CD4-positive, alpha-beta T cell treated with Interleukin-17A for 4 hours (primary cell): ENCODE results near the gene GRIA2.
A peak's percentile ranks its signal among the peaks of the same experiment; 100 is the strongest.
"Not testable (repeated sequence)": the region's sequence is repeated elsewhere in the genome, so short reads cannot be mapped to it uniquely, and the experiment has no call there.

Experiments used
- DNase-seq: peaks from one replicate; pipeline ENCODE4 v3.0.0-alpha.2; 2020; ENCODE audit warnings: mixed read lengths

GRIA2 gene

DNA sequence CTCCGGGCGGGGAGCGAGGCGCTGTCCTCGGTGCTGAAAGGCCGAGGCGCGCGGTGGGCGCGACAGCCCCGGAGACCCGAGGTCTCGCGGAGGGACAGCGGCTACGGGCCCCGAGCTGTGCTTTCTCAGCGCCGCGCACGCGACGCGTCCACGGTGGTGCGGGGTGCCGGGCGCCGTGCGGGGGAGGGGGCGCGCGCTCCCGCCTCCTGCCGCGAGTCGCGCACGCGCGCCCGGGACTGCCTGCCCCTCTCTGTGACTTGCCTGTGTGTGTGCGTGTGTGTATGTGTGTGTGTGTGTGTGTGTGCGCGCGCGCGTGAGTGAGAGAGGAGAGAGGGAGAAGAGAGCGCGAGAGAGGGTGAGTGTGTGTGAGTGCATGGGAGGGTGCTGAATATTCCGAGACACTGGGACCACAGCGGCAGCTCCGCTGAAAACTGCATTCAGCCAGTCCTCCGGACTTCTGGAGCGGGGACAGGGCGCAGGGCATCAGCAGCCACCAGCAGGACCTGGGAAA, at the start of gene GRIA2:
GRIA2 (plus strand) TSS at position 358 of the 511 bp plus-strand sequence. CDS start 315 bp downstream, outside the sequence.
- DNase-seq = no peak

DNA sequence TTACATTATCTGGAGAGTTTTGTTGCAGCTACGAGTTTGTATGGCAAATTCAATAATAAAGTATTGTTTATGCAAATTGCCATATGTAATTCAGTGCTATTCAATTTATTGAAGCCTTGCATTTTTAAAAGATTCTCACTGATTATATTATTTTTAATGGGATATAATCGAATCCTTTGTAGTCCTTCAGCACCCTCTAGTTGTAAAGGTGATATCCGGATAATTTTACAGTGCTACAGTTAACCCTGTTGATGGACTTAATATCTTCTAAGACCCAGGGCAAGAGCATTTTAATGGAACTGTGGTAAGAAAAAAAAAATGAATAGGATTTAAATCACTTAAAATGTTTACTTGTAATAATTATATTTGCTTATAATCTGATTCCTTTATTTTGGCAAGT, 48.5 kb upstream of the GRIA2 start:
- DNase-seq = no peak

DNA sequence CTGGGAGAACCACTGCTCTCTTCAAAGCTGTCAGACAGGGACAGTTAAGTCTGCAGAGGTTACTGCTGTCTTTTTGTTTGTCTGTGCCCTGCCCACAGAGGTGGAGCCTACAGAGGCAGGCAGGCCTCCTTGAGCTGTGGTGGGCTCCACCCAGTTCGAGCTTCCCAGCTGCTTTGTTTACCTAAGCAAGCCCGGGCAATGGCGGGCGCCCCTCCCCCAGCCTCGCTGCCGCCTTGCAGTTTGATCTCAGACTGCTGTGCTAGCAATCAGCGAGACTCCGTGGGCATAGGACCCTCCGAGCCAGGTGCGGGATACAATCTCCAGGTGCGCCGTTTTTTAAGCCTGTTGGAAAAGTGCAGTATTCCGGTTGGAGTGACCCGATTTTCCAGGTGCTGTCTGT, 40.3 kb upstream of the GRIA2 start:
- not testable (repeated sequence) for DNase-seq

DNA sequence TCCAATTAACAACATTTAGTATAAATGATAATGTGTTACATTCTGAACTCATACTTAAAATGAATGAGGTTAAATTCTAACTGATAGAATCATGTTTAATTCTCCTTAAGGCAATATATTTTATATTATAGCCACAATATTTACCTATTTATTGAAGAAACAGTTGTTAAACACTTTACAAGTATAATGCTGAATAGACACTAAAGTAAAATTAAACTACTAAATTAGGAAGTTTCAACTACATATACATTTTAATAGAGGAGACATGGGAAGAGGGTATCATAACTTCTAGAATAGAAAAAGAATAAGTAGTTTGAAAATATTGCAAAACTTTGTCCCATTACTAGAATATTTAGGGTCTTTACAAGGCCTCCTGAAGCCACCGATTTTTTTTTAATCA, 36.2 kb upstream of the GRIA2 start:
- no peak for DNase-seq

DNA sequence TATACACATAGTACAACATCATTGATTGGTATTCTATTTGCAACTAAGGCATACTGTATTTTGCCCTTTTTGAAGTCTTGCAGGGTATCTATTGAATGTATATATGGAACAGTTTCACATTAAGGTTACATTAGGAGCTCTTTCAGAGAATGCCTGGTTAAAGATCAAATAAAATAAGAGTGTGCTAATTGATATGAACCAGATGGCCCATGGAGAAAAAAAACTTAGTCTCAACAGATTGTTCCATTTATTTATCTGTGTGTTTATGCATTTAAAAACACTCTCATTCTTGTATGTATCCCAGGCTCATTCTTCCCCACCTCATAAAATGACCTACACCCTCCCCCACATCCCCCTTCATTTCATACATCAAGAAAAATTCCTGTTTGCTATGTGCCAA, 35.2 kb upstream of the GRIA2 start:
- no peak for DNase-seq

DNA sequence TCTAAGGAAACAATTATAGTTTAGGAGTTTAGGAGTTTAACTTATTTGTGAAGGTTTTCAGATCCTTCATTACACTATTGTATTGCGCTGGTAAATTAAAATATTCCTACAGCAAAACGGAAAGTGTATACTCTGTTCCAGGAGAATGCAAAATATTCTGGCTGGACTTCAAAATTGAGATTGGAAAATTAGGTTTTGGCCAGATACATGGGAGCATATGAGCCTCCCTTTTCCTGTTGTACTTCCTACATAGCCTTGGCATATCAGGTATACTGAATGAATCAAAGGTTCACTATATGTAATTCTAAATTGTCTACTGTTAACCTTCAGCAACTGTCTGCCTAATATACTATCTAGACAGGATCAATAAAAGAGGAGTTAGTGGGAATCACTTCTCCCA, 25.2 kb upstream of the GRIA2 start:
- DNase-seq = no peak

DNA sequence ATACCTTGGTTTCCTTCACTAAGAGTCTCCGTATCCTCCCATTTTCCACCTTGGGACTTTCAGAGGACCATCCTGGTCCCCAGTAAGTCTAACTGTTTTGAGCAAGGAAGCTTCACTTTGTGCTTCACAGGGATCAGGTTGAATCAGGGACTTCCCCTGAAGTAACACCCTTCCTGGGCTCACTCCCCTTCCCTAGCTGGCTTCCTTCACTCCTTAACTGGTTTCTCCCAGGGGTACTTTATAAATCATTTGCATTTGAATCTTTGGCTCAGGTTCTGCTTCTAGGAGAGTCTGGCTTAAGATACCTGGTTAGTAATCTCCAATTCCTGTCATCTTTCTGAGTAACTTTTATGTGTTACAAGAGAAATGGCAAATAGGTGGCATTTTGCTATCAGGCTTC, 24.5 kb upstream of the GRIA2 start:
- DNase-seq = no peak

DNA sequence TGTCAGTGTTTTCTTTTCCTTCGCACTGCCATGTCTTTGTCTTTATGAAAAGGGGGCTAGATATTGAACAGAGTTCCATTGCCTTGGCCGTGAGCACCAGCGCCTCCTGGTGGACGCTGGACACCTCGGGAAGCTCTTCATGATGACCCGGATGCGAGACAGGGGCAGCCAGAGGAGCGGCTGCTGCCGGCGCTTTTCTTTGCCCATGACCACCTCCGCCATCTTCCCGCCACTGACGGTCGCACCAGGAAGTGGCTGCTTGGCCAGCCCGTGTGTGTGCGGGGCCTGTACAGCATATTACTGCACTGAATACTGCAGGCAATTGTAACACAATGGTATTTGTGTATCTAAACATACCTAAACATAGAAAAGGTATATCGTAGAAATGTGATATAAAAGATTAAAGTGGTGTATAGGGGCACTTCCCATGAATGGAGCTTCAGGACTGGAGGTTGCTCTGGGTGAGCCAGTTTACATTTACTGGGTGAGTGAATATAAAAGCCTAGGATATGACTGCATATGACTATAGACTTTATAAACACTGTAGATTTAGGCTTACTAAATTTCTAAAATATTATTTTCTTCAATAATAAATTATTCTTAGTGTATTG, 15.8 kb upstream of the GRIA2 start:
- peak; percentile 11 for DNase-seq

DNA sequence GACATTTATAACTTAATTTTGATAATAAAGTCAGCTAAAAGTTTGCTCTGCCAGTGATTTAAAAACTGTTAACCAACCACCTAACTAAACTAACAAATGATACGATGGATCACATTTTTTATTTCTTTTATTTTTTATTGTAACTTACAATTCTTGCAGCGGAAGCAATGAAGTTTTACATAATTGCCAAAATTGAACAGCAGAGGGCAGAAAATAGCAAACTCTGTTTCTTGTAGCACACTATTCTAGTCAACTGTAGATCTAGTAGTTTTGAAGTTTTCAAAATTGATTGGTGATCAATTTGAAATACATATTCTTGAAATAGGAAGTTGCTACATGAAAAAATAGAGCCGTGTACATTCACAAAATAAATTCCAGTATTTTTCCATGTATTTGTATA, 2.8 kb upstream of the GRIA2 start:
- DNase-seq = no peak

DNA sequence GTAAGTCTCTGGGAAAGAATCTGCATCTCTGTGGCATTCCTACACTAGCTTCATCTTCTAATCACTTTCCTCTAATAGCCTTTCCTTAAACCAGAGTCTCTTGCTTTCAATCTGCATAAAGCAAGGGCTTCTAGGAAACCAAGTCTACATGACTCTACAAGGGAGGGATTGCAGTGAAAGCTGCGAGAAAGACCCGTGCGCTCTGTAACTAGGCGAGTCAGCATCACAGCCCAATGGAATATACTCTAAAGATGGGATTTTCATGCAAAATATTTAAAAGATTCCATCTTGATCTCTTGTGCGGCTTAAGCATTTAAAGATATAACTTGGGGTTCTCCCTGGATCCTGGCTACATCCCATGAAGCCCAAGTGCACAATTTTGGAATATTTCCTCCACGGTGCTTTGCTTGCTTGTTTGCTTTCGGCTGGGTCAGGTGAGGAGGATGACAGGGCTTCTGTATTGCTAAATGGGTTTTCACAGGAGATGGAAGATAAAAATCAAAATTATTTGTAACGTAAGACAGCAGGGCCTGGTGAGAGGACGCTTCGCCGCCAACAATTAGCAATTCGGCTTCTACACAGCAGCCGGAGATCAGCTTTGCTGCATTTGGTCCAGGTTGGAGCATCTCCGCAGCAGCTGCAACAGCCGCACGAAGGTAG, 687 bp upstream of the GRIA2 start:
- DNase-seq = no peak

DNA sequence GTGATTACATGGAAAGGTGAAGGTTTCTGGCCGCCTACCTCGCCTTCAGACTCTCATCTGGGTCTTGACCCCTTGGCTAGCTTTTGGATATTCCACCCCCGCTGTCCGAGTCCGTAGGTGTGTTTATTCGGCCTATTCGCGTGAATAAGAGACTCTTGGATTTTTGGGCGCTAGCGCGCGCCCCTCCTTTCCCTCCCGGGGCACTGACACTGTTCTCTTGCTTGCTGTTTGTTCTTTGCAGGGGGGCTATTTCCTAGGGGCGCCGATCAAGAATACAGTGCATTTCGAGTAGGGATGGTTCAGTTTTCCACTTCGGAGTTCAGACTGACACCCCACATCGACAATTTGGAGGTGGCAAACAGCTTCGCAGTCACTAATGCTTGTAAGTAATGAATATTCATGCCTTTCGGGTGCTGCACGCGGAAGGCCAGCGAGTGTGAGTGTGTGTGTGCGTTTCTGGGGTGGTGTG, 932 bp downstream of the GRIA2 start:
- no peak for DNase-seq

DNA sequence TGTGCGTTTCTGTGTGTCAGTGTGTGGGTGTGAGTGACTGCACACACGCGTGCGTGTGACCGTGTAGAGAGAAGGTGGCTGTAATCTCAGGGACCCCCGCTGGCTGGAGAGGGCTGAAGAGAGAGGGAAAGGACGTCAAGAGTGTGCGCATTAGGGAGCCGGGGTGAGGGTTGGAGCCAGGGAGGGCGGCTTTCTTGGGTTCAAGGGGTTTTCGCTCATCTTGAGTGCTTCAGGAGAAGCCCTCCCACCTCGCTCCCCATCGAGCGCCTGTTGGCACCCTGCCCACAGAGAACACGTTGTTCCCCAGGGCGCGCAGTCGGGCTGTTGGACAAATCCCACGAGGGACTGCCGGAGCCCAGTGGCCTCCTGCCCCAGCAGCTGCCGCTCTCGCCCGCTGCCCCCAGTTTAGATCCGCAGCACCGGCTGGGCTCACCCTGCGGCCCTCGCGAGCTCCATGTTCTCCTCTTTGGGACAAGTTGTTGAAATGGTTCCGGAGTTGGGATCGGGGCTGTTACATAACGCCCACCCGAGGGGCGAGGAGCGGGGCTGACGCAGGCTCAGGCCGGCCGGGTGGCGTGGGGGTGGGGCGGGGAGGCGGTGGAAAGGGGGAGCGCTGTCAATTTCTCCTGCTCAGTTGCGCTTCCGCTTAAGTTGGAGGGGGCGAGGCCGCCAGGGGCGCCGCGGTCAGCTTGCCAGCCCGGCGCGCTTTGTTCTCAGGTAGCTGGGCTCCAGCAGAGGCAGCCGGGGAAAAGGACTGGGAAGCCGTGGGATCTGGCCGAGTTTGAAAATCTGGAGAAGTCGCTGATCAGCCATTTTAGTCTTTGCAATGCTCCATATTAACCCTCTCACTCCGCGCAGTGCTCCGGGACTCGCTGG, 1.6 kb downstream of the GRIA2 start:
- DNase-seq = no peak

DNA sequence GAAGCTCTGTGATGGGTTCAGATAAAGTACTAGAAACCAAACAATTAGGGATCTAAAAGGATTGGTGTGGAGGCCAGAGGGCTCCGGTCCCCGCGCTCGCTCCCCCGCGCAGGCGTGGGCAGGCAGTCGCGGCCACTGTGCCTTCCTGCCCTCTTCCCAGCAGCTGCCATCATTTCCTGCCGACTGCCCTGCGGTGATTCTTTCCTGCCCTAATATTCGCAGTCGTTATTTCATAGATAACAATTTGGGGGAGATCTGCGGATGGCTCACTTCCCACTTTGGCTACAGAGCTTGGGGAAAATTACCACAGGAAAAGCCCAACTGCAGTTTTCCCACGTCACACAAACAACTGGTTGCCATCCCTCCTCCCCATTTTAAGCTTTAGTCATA, 2.2 kb downstream of the GRIA2 start:
- DNase-seq = no peak

DNA sequence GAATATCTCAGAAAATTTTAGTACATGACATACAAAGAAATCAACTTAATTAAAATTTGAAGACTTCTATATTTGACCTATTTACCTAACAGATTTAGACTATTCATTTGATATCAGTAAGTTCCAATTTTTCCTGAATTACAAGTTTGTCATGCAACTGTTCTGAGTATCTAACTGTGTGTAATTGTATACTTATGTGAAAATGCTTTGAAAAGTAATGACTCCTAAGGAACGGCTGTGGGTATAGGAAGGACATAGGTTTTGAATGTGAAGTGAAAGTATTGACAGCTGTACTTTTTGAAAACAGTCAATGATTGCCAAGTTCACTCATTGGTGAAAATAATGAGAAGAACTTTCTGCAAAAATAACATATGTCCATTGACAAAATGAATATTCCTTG, 2.9 kb downstream of the GRIA2 start:
- DNase-seq = no peak

DNA sequence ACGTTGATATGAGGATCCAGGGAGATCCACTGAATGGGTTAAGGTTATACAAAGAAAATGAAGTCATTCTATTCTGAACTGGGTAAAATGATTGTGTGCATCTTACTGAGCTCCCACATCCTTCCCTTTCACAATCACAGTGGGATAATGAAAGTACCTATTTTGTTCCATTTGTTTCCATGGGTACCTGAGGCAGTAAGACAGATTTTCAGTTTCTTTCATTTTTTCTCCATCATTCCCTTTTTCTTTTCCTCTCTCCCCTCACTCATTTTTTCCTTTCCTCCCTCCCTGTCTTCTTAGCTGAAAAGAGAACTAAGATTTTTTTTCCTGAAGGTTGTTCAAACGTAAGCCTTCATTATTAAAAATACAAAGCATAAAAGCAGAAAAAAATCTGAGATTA, 4.6 kb downstream of the GRIA2 start:
- no peak for DNase-seq

DNA sequence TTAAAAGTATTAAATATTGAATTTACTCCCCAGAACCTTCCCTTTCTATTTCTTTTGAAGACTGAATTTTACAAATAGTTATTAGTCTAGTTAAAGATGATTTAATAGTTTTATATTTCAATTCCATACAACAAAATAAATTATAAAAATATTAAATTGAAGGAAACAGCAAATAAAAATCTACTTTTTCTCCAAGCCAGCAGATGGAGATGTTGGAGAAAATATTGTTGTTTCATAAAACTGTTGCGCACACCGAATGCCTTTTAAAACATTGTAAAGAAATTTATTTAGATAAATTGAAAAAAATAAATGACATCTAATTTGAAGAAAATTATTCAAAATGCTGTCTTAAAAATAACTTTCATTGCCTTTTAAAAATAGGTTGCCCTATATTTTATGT, 5.5 kb downstream of the GRIA2 start:
- DNase-seq = no peak

DNA sequence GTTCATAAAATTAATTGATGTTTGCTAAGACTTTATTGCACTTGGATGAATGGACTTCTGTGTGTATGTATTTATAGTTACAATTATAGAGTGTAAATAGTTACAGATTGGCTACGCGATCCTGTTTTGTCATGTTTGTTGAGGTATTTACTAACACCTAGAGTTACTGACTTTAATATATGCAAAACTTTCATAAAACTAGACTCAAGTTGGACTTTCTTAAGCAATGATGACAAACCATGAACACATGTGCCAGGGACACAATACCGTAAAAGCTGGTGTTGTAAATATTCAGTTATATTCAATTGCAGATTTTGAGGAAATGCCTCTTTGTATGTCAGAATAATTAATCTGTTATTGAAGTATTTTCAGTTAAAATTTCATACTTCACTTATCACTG, 6.1 kb downstream of the GRIA2 start:
- DNase-seq = no peak

DNA sequence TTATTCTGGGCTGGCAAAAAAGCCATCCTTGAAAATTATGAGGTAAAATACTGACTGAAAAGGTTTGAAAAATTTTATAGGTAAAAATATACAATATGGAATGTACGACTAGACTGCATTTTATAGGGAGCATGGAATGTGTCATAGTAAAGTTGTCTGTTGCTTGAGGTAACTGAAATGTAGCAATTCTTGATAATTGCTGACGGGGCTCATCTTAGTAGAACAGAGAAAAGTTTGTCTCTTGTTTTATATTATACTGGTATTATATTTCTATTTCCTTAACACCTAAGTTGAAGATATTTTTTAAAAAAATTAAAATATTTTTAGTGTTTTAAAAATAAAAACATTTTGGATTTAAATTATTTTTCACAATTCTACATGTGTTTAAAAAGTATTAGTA, 11.0 kb downstream of the GRIA2 start:
- no peak for DNase-seq

DNA sequence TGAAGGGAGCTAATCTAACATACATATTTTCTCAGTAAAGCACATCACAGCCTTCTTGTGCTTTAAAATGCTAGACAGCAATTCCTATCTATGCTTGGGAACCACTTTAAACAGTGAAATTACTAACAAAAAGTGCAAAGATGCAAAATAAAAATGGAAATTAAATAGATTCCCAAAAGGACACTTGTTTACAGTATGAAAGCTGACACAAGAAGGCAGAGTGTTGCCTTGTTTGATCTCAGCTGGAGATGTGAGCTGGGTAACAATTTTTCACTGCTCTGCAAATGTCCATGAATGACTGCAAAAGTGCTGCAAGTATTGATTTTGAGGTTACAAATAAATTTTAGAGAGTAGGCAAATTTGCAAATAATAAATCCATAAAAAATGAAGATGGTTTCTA, 22.3 kb downstream of the GRIA2 start:
- DNase-seq = no peak

DNA sequence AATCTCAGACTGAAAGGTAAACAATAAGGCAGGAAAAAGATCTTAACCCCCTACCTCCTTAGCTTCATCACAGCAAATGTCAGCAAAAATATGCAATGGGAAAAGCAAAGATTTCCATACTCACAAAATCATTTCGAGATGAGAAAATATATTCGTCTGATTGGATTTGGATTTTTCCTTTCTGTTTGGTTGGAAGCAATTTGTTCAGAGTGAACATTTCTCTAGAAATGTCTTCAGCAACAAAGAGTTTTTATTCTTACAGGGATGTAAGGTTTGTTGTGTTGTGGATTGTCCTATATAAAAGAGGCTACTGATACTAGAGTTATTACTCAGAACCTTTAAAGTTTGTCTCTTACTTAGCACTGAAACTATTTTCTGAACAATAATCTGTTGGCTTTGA, 23.8 kb downstream of the GRIA2 start:
- DNase-seq = no peak

DNA sequence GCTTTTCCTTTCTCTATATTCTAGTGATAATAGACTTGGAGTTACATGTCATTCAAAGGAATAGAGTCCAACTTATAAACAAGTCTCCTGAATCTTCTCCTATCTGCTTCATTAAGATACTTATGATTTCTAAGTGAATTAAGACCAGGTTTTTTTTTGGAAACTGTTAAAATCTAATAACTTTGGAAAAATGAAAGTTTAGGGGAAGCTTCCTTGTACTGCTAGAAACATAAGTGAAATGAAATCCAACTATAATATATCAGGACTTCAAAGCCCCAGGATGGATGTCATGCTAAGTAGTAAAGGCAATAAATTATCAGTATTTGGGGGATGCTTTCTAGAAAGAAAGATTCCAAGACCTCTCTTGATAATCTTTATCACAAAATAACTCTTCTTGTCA, 24.8 kb downstream of the GRIA2 start:
- no peak for DNase-seq

DNA sequence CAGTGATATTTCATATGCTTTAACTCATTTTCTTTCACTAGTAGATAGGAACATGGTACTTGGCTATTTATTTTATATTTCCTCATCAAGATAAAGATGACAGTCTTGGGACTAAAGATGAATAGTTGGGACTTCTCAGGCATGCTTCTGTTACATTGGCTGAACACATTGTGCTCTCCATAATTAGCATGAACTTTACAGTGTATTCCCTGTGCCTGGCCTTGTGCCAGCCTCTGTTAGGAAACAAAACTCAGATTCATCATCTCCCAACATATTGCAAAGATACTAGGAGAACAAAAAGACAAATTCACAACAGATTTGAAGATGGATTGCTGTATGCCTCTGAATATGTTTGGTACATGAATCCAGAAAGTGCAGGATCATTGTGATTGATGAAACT, 26.4 kb downstream of the GRIA2 start:
- DNase-seq = no peak

DNA sequence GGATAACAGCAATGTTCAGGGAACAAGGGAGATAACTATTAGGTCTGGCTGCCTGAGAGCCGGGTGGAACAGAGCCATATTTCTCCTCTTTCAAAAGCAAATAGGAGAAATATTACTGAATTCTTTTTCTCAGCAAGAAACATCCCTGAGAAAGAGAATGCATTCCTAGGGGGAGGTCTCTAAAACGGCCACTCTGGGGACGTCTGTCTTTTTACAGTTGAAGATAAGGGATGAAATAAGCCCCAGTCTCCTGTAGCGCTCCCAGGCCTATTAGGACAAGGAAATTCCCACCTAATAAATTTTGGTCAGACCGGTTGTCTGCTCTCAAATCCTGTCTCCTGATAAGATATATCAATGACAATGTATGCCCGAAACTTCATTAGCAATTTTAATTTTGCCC, 37.6 kb downstream of the GRIA2 start:
- DNase-seq = not testable (repeated sequence)

DNA sequence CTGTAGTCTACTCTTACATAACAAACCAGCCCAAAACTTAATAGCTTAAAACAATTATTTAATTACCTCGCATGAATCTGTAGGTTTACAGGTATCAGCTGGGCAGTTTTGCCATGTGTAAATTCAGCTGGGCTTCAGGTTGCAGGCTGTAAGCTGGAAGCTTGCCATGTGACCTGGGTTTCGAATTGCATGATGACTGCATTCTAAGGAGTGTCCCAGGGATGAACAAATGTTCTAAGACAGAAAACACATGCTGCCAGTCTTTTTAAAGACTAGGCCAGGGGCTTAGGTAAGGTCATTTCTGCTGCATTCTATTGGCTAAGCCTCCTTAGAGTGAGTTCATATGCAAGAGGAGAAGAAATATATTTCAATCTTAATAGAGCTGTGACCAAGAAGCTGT, 44.8 kb downstream of the GRIA2 start:
- no peak for DNase-seq
